H1 (cell line): ENCODE data around the gene HES4. TPM values are rescaled to one million over a fixed set of nuclear protein-coding genes. Genes with fewer than 3 reads are reported as not detected.

Experiments
- CTCF ChIA-PET: fragments of 300-600 bp; sonication (Branson Sonifier 250); formaldehyde crosslinking; loops from one replicate; lab custom pipeline; 2021; ENCODE audit not compliant: partially characterized antibody; lab: Charles Lee
- POLR2A ChIA-PET: fragments of 300-600 bp; sonication (Branson Sonifier 250); formaldehyde crosslinking; loops from one replicate; lab custom pipeline; 2021; ENCODE audit warnings: inconsistent platforms; ENCODE audit not compliant: partially characterized antibody; lab: Charles Lee
- DNase-seq, 2 experiments: peaks; one replicate each; pipeline versions ENCODE4 v3.0.0 to v3.0.0-alpha.2; 2010 to 2022; ENCODE audit warnings: low spot score in 2 of 2, low read depth in 1 of 2, mixed read lengths in 1 of 2
- FAIRE-seq: peaks from 2 replicates; lab custom pipeline; 2011; peaks lifted over from hg19 to GRCh38; lab: Jason Lieb, UNC
- H2AFZ ChIP-seq: 2 replicates; pipeline ENCODE4 v1.8.1; 2012; ENCODE audit warnings: low read length, inconsistent platforms
- H2AK5ac ChIP-seq: 2 replicates; pipeline ENCODE4 v1.6.1; 2013; ENCODE audit warnings: low read depth, low read length
- H2BK120ac ChIP-seq: replicated peaks from 2 replicates; pipeline ENCODE3; 2013; ENCODE audit warnings: low read depth, low read length, inconsistent platforms
- H2BK12ac ChIP-seq: 2 replicates; pipeline ENCODE4 v1.6.1; 2013; ENCODE audit warnings: low read depth, low read length
- H2BK15ac ChIP-seq: 2 replicates; pipeline ENCODE4 v1.6.1; 2013; ENCODE audit warnings: low read length
- H2BK20ac ChIP-seq: 2 replicates; pipeline ENCODE4 v1.6.1; 2013; ENCODE audit warnings: low read length
- H2BK5ac ChIP-seq: 2 replicates; pipeline ENCODE4 v1.6.1; 2013; ENCODE audit warnings: low read depth, low read length
- H3K14ac ChIP-seq: 2 replicates; pipeline ENCODE4 v1.6.1; 2013; ENCODE audit warnings: inconsistent platforms; ENCODE audit not compliant: insufficient read length
- H3K18ac ChIP-seq: 2 replicates; pipeline ENCODE4 v1.6.1; 2013; ENCODE audit warnings: low read length; ENCODE audit errors: extremely low read depth
- H3K23ac ChIP-seq: 2 replicates; pipeline ENCODE4 v1.6.1; 2013; ENCODE audit warnings: inconsistent platforms; ENCODE audit not compliant: insufficient read length
- H3K23me2 ChIP-seq: 2 replicates; pipeline ENCODE4 v1.6.1; 2013; ENCODE audit warnings: low read depth, low read length
- H3K27ac ChIP-seq: 2 replicates; pipeline ENCODE4 v1.6.1; 2011; ENCODE audit warnings: low read depth, low read length, inconsistent platforms
- H3K27me3 ChIP-seq, 4 experiments: replicated peaks in 1 of 4; 1 replicate in 1 of 4; 2 replicates in 3 of 4; pipeline versions ENCODE4 v1.6.1 to v1.8.1; 2011 to 2013; ENCODE audit warnings: low read length in 3 of 4, mild to moderate bottlenecking in 3 of 4, inconsistent platforms in 2 of 4, mixed read lengths in 2 of 4, moderate library complexity in 1 of 4; ENCODE audit not compliant: control insufficient read depth in 3 of 4, insufficient read depth in 3 of 4; ENCODE audit errors: extremely low read depth in 1 of 4
- H3K36me3 ChIP-seq, 4 experiments: 2 replicates each; pipeline versions ENCODE4 v1.6.1 to v1.8.1; 2011 to 2013; ENCODE audit warnings: mild to moderate bottlenecking in 4 of 4, low read length in 3 of 4, moderate library complexity in 2 of 4, control low read depth in 1 of 4, inconsistent platforms in 1 of 4; ENCODE audit not compliant: insufficient read depth in 4 of 4, control insufficient read depth in 2 of 4
- H3K4ac ChIP-seq: replicated peaks from 2 replicates; pipeline ENCODE3; 2013; ENCODE audit warnings: low read length, low read depth, mixed read lengths, inconsistent platforms; ENCODE audit not compliant: insufficient read length
- H3K4me1 ChIP-seq, 4 experiments: replicated peaks in 1 of 4; 1 replicate in 1 of 4; 2 replicates in 3 of 4; pipeline versions ENCODE4 v1.6.1 to v1.8.1; 2011 to 2013; ENCODE audit warnings: low read length in 3 of 4, inconsistent platforms in 2 of 4, mixed read lengths in 1 of 4; ENCODE audit not compliant: insufficient read depth in 4 of 4, control insufficient read depth in 3 of 4
- H3K4me2 ChIP-seq, 2 experiments: 2 replicates each; pipeline versions ENCODE4 v1.6.1 to v1.8.1; 2011 to 2013; ENCODE audit warnings: low read depth in 2 of 2, low read length in 2 of 2, control low read depth in 1 of 2, inconsistent platforms in 1 of 2, mild to moderate bottlenecking in 1 of 2; ENCODE audit not compliant: insufficient read depth in 1 of 2
- H3K4me3 ChIP-seq, 4 experiments: fragments of 200-600, 300-600 bp in 1 of 4; sonication (generic), shearing (Covaris generic), sonication (Bioruptor Twin) in 1 of 4; 2 replicates each; pipeline versions ENCODE4 v1.5.1 to v1.8.1; 2011 to 2016; ENCODE audit warnings: low read length in 4 of 4, low read depth in 3 of 4, control low read depth in 2 of 4, inconsistent platforms in 2 of 4, mild to moderate bottlenecking in 2 of 4, mixed read lengths in 1 of 4, moderate library complexity in 1 of 4; ENCODE audit not compliant: insufficient read depth in 2 of 4; ENCODE audit errors: extremely low read depth in 1 of 4
- H3K56ac ChIP-seq: replicated peaks from 2 replicates; pipeline ENCODE3; 2013; ENCODE audit warnings: low read depth, mild to moderate bottlenecking, mixed read lengths, low read length, inconsistent platforms; ENCODE audit not compliant: insufficient read length
- H3K79me1 ChIP-seq: 2 replicates; pipeline ENCODE4 v1.6.1; 2013; ENCODE audit warnings: low read depth, low read length, control low read depth
- H3K79me2 ChIP-seq, 2 experiments: 2 replicates each; pipeline versions ENCODE4 v1.6.1 to v1.8.1; 2012 to 2013; ENCODE audit warnings: low read length in 2 of 2, mild to moderate bottlenecking in 2 of 2, inconsistent platforms in 1 of 2; ENCODE audit not compliant: insufficient read depth in 2 of 2, control insufficient read depth in 1 of 2
- H3K9ac ChIP-seq, 4 experiments: replicated peaks in 1 of 4; 1 replicate in 1 of 4; 2 replicates in 3 of 4; pipeline versions ENCODE4 v1.6.1 to v1.8.1; 2011 to 2013; ENCODE audit warnings: low read depth in 3 of 4, low read length in 3 of 4, control low read depth in 2 of 4, mild to moderate bottlenecking in 2 of 4, moderate library complexity in 2 of 4, inconsistent platforms in 1 of 4; ENCODE audit errors: extremely low read depth in 1 of 4
- H3K9me3 ChIP-seq, 2 experiments: 2 replicates each; pipeline versions ENCODE4 v1.6.1 to v1.8.1; 2012 to 2013; ENCODE audit warnings: mild to moderate bottlenecking in 2 of 2, moderate library complexity in 2 of 2, control low read depth in 1 of 2, inconsistent platforms in 1 of 2, low read depth in 1 of 2, low read length in 1 of 2, mixed read lengths in 1 of 2; ENCODE audit not compliant: insufficient read depth in 2 of 2
- H4K20me1 ChIP-seq, 2 experiments: replicated peaks in 1 of 2; 2 replicates each; pipeline versions ENCODE3 to v1.8.1; 2011 to 2013; ENCODE audit warnings: inconsistent platforms in 2 of 2, low read length in 2 of 2, mild to moderate bottlenecking in 1 of 2; ENCODE audit not compliant: insufficient read depth in 2 of 2, control insufficient read depth in 1 of 2
- H4K5ac ChIP-seq: 2 replicates; pipeline ENCODE4 v1.6.1; 2013; ENCODE audit warnings: low read length, low read depth, mixed read lengths, inconsistent platforms; ENCODE audit not compliant: insufficient read length
- H4K8ac ChIP-seq: 2 replicates; pipeline ENCODE4 v1.8.0; 2013; ENCODE audit warnings: mild to moderate bottlenecking, moderate library complexity, low read length, inconsistent platforms; ENCODE audit not compliant: insufficient read depth; ENCODE audit errors: extremely low read depth
- H4K91ac ChIP-seq: replicated peaks from 2 replicates; pipeline ENCODE3; 2013; ENCODE audit warnings: low read length, mixed read lengths, inconsistent platforms; ENCODE audit not compliant: insufficient read length
- ASH2L ChIP-seq: fragments of 200-600, 300-600 bp; sonication (generic); IDR thresholded peaks from one replicate; pipeline ENCODE4 v1.7.1; 2017; ENCODE audit warnings: low read length
- CEBPB ChIP-seq: IDR thresholded peaks from 2 replicates; pipeline ENCODE4 v1.6.1; 2012; ENCODE audit warnings: low read depth, low read length
- CTCF ChIP-seq, 3 experiments: IDR thresholded peaks; 1 replicate in 2 of 3; 2 replicates in 1 of 3; pipeline versions ENCODE4 v1.5.1 to v1.6.1; 2011; ENCODE audit warnings: low read length in 3 of 3, mild to moderate bottlenecking in 3 of 3, inconsistent platforms in 2 of 3, low read depth in 1 of 3, moderate library complexity in 1 of 3; ENCODE audit not compliant: insufficient read depth in 1 of 3; ENCODE audit errors: control extremely low read depth in 1 of 3
- JUN ChIP-seq: IDR thresholded peaks from 2 replicates; pipeline ENCODE4 v1.6.1; 2011; ENCODE audit warnings: low read depth, mild to moderate bottlenecking, improper control_type of control experiment, low read length
- NANOG ChIP-seq: IDR thresholded peaks from 2 replicates; pipeline ENCODE4 v1.6.1; 2011; ENCODE audit warnings: low read length, low read depth, mild to moderate bottlenecking, inconsistent platforms; ENCODE audit not compliant: insufficient read depth, poor library complexity, severe bottlenecking
- NRF1 ChIP-seq: IDR thresholded peaks from 2 replicates; pipeline ENCODE4 v1.6.1; 2011; ENCODE audit warnings: mild to moderate bottlenecking, low read depth, low read length, improper control_type of control experiment
- SIX5 ChIP-seq: IDR thresholded peaks from 2 replicates; pipeline ENCODE4 v1.6.1; 2011; ENCODE audit warnings: mild to moderate bottlenecking, low read depth, low read length
- WGBS, 2 experiments: shearing (Covaris generic) in 1 of 2; methylation state at CpG; one replicate each; pipeline versions ENCODE4 v1.1.6 to v1.1.7; 2013 to 2015; ENCODE audit warnings: low lambda C conversion rate in 2 of 2, mixed read lengths in 2 of 2, inconsistent platforms in 1 of 2, low coverage in 1 of 2, missing lambda C conversion rate in 1 of 2; ENCODE audit not compliant: insufficient replicate concordance in 2 of 2, insufficient coverage in 1 of 2, insufficient read length in 1 of 2; ENCODE audit errors: extremely low coverage in 1 of 2, missing lambda C conversion rate in 1 of 2; 5-methylcytosine and 5-hydroxymethylcytosine counted together
- polyA plus RNA-seq, 7 experiments: library from polyadenylated mRNA; depleted of rRNA in 3 of 7; stranded (reverse) in 5 of 7; unstranded in 2 of 7; fragments of >200 nt in 5 of 7; fragments of 200-250 nt in 2 of 7; gene quantifications; 1 replicate in 5 of 7; 2 replicates in 1 of 7; 4 replicates in 1 of 7; pipeline versions ENCODE4 v1.2.1 to v1.2.3, GENCODE V29; 2011 to 2013; ENCODE audit warnings: missing spikeins in 2 of 7, mixed read lengths in 2 of 7
- total RNA-seq: library from RNA; stranded (reverse); fragmentation: NEBNext Ultra II Directional; extraction: Animal tissue kit (Norgen Biotek cat#: 25700); gene quantifications from 2 replicates; pipeline ENCODE4 v1.2.1, GENCODE V29; 2021

HES4 gene
- total and polyA plus RNA-seq, 2 of the 8 experiments (the other 6 are each of a cell fraction or from before 2014, with no cell fraction given), result 2.8 to 3.5 TPM

GRCh38 chr1:950881-951280 is 49.0 kb downstream of the HES4 start:
- Histone ChIP-seq H2BK20ac (no peak overlapping the region), H4K8ac (no peak overlapping the region), H4K91ac (no peak overlapping the region), H3K23me2 (no peaks in the 10 kb centered on the region), H3K23ac (no peak overlapping the region), H3K18ac (no peak overlapping the region), H2AFZ (no peak overlapping the region), H3K79me2 (no peaks in the 10 kb centered on the region; a peak in 1 of 4 replicates), H3K4me3 (no peak overlapping the region), H3K36me3 (peaks cover 8 to 62% (median 50%) of the 10 kb centered on the region in 4 experiments), H3K27ac (no peak overlapping the region), H2BK15ac (no peak overlapping the region), H4K5ac (no peak overlapping the region), H2BK12ac (no peak overlapping the region), H4K20me1 (peaks cover 20 to 37% of the 10 kb centered on the region in 2 experiments), H2BK5ac (no peak overlapping the region), H3K27me3 (no peaks in the 10 kb centered on the region), H3K4me1 (no peaks in the 10 kb centered on the region; a peak in 1 of 7 replicates), H3K9ac (no peak overlapping the region), H3K56ac (no peak overlapping the region), H3K14ac (no peak overlapping the region), H3K9me3 (no peaks in the 10 kb centered on the region), H2BK120ac (no peak overlapping the region), H3K4ac (no peak overlapping the region), H3K4me2 (no peak overlapping the region), H2AK5ac (no peak overlapping the region), H3K79me1 (peaks cover 8% of the 10 kb centered on the region)
- TF ChIP-seq CEBPB (no peak), SIX5 (no peak), CTCF (IDR thresholded peaks at IDR 0.05; ENCODE audit: control extremely low read depth in 1 of 3, insufficient read depth in 1 of 3, low read depth in 1 of 3, low read length in 3 of 3) (no peak), JUN (no peak), ASH2L (no peak), NRF1 (no peak), NANOG (no peak)
- 89% methylated on average over 10 of the region's 23 CpGs; no CpG with 5 or more reads in 1 of the 2 experiments for WGBS, 2 experiments
- ChIA-PET POLR2A (no interaction called here), CTCF (interaction anchor here (0.7 to 1.8 kb wide), 6 partner anchors 8 to 46 kb away, joined by 3 to 9 read pairs (median 5); no protein-coding TSS in a partner anchor)
- DNase-seq (no peak), FAIRE-seq (no peak)
